Skeletal muscle cell (primary cell): ENCODE data around the gene ITGAX.

Experiments
- DNase-seq: peaks from one replicate; pipeline ENCODE4 v3.0.0-alpha.2; 2010; ENCODE audit warnings: low read depth
- H3K4me3 ChIP-seq: 2 replicates; pipeline ENCODE4 v1.5.1; 2011; ENCODE audit warnings: low read depth, mild to moderate bottlenecking, control low read depth, low read length, moderate library complexity

The ITGAX gene

GRCh38 chr16:31344712-31345111 lies 10.3 kb upstream of the ITGAX start:
- no peak for DNase-seq
- H3K4me3 ChIP-seq = no peak overlapping the region

- no peak for DNase-seq
- H3K4me3 ChIP-seq = no peak overlapping the region
These were observed 7.5 kb upstream of the ITGAX start for GRCh38 chr16:31347445-31347844.

GRCh38 chr16:31348579-31348978 lies 6.4 kb upstream of the ITGAX start:
- H3K4me3 ChIP-seq = no peak overlapping the region
- DNase-seq = no peak

- DNase-seq = no peak
- no peak overlapping the region for H3K4me3 ChIP-seq
These were observed 4.5 kb upstream of the ITGAX start for GRCh38 chr16:31350275-31351005.

- H3K4me3 ChIP-seq = no peak overlapping the region
- DNase-seq = no peak
These were observed 3.6 kb upstream of the ITGAX start for GRCh38 chr16:31351246-31351941.

GRCh38 chr16:31351942-31352325 lies 3.0 kb upstream of the ITGAX start:
- no peak for DNase-seq
- no peak overlapping the region for H3K4me3 ChIP-seq

GRCh38 chr16:31352376-31353115 lies 2.4 kb upstream of the ITGAX start:
- no peak for DNase-seq
- H3K4me3 ChIP-seq = no peak overlapping the region

- no peak for DNase-seq
- no peak overlapping the region for H3K4me3 ChIP-seq
These were observed 590 bp downstream of the ITGAX start for GRCh38 chr16:31355431-31356100.

- no peak overlapping the region for H3K4me3 ChIP-seq
These were observed 1.8 kb downstream of the ITGAX start for GRCh38 chr16:31356566-31357323.

GRCh38 chr16:31357324-31358109 lies 2.5 kb downstream of the ITGAX start:
- DNase-seq = no peak
- no peak overlapping the region for H3K4me3 ChIP-seq

More at GRCh38 chr16:31356566-31357323, 1.8 kb downstream of the ITGAX start:
- no peak for DNase-seq

- no peak overlapping the region for H3K4me3 ChIP-seq
- no peak for DNase-seq
These were observed 5.3 kb downstream of the ITGAX start for GRCh38 chr16:31360251-31360650.

- no peak overlapping the region for H3K4me3 ChIP-seq
- DNase-seq = no peak
These were observed 6.5 kb downstream of the ITGAX start for GRCh38 chr16:31361201-31362110.

- DNase-seq = no peak
- no peak overlapping the region for H3K4me3 ChIP-seq
These were observed 7.8 kb downstream of the ITGAX start for GRCh38 chr16:31362476-31363405.

GRCh38 chr16:31363721-31364120 lies 8.7 kb downstream of the ITGAX start:
- no peak overlapping the region for H3K4me3 ChIP-seq
- DNase-seq = no peak

- no peak overlapping the region for H3K4me3 ChIP-seq
- DNase-seq = no peak
These were observed 9.4 kb downstream of the ITGAX start for GRCh38 chr16:31364421-31364820.

GRCh38 chr16:31365131-31365865 lies 10.3 kb downstream of the ITGAX start:
- no peak for DNase-seq
- H3K4me3 ChIP-seq = no peak overlapping the region
